Endodermal cell (in vitro differentiated cells): ENCODE data around the gene LZTS2. TPM values are rescaled to one million over a fixed set of nuclear protein-coding genes. Genes with fewer than 3 reads are reported as not detected.

ENCODE experiments used
- DNase-seq: peaks from one replicate; pipeline ENCODE4 v3.0.0-alpha.2; 2017
- H3K27ac ChIP-seq: 2 replicates; pipeline ENCODE4 v1.5.1; 2013; ENCODE audit warnings: mild to moderate bottlenecking, low read depth, low read length, moderate library complexity
- H3K27me3 ChIP-seq: 2 replicates; pipeline ENCODE4 v1.6.1; 2013; ENCODE audit warnings: mild to moderate bottlenecking, low read length, moderate library complexity; ENCODE audit not compliant: insufficient read depth, control insufficient read depth, poor library complexity, severe bottlenecking
- H3K36me3 ChIP-seq: 2 replicates; pipeline ENCODE4 v1.7.0; 2013; ENCODE audit warnings: mild to moderate bottlenecking, low read length, moderate library complexity; ENCODE audit not compliant: control insufficient read depth, insufficient read depth
- H3K4me1 ChIP-seq: one replicate; pipeline ENCODE4 v1.7.0; 2013; ENCODE audit warnings: low read length; ENCODE audit not compliant: control insufficient read depth, insufficient read depth
- H3K4me3 ChIP-seq: 2 replicates; pipeline ENCODE4 v1.5.1; 2013; ENCODE audit warnings: mild to moderate bottlenecking, low read length, moderate library complexity
- H3K9ac ChIP-seq: 2 replicates; pipeline ENCODE4 v1.6.1; 2013; ENCODE audit warnings: mild to moderate bottlenecking, low read length, moderate library complexity; ENCODE audit not compliant: poor library complexity, severe bottlenecking; ENCODE audit errors: extremely low read depth
- H3K9me3 ChIP-seq: 2 replicates; pipeline ENCODE4 v1.6.1; 2013; ENCODE audit warnings: mild to moderate bottlenecking, low read length, moderate library complexity; ENCODE audit not compliant: control insufficient read depth
- H3K27ac Mint-ChIP-seq: 2 replicates; pipeline ENCODE4 v1.8.0; 2020; ENCODE audit warnings: mixed read lengths
- H3K27me3 Mint-ChIP-seq: 2 replicates; pipeline ENCODE4 v1.8.0; 2021; ENCODE audit warnings: mild to moderate bottlenecking, mixed read lengths; ENCODE audit not compliant: insufficient read depth
- H3K36me3 Mint-ChIP-seq: 2 replicates; pipeline ENCODE4 v1.8.0; 2020; ENCODE audit warnings: low read depth, mixed read lengths
- H3K4me1 Mint-ChIP-seq: 2 replicates; pipeline ENCODE4 v1.8.0; 2020; ENCODE audit warnings: mixed read lengths
- H3K4me3 Mint-ChIP-seq: 2 replicates; pipeline ENCODE4 v1.8.0; 2020; ENCODE audit warnings: mild to moderate bottlenecking, moderate library complexity, mixed read lengths
- H3K9me3 Mint-ChIP-seq: 2 replicates; pipeline ENCODE4 v1.8.0; 2020; ENCODE audit warnings: mild to moderate bottlenecking, mixed read lengths
- CTCF ChIP-seq: fragments of 200-600 bp; sonication (generic); conservative IDR thresholded peaks from 2 replicates; pipeline ENCODE4 v1.5.0; 2021; ENCODE audit warnings: antibody characterized with exemption, mild to moderate bottlenecking
- WGBS, 2 experiments: methylation state at CpG; one replicate each; pipeline versions ENCODE4 v1.1.5 to v1.1.7; 2013; ENCODE audit warnings: missing lambda C conversion rate in 2 of 2, mixed read lengths in 1 of 2; ENCODE audit not compliant: insufficient coverage in 1 of 2, insufficient read length in 1 of 2; 5-methylcytosine and 5-hydroxymethylcytosine counted together
- total RNA-seq, 2 donors: library from RNA; stranded (reverse); fragmentation: NEBNext Ultra II Directional in 1 of 2; extraction: Animal tissue kit (Norgen Biotek cat#: 25700) in 1 of 2; gene quantifications; 2 replicates in 1 of 2; 3 replicates in 1 of 2; pipeline ENCODE4 v1.2.1, GENCODE V29; 2021

The LZTS2 gene
- total RNA-seq, 2 donors from 2014 or later, result 76.8 to 85.9 TPM

- H3K4me3 ChIP-seq, result peak overlapping the region; percentile 88
- H3K4me3 Mint-ChIP-seq, result peak overlapping the region; percentile 67
- H3K27me3 ChIP-seq, result no peaks in the 10 kb centered on the region
- TF ChIP-seq CTCF, result no peak
- peak; percentile 89 for DNase-seq
- H3K36me3 Mint-ChIP-seq, result peaks cover 12% of the 10 kb centered on the region
- H3K4me1 Mint-ChIP-seq, result peaks cover 39% of the 10 kb centered on the region
- H3K9me3 ChIP-seq, result no peaks in the 10 kb centered on the region
- no peaks in the 10 kb centered on the region for H3K27me3 Mint-ChIP-seq
- 12 to 19% methylated on average over 10 to 25 of the region's 25 CpGs for WGBS, 2 experiments
- H3K36me3 ChIP-seq, result peaks cover 25% of the 10 kb centered on the region
- H3K27ac Mint-ChIP-seq, result peak overlapping the region; percentile 91
- H3K4me1 ChIP-seq, result peaks cover 3% of the 10 kb centered on the region
- peak overlapping the region; percentile 97 for H3K27ac ChIP-seq
- no peaks in the 10 kb centered on the region for H3K9me3 Mint-ChIP-seq
- H3K9ac ChIP-seq, result peak overlapping the region; percentile 78
These were observed 1.2 kb upstream of the LZTS2 start for GRCh38 chr10:100998183-100998990.

- Mint-ChIP-seq H3K4me1 (peaks cover 37% of the 10 kb centered on the region), H3K4me3 (peak overlapping the region; percentile 67), H3K27me3 (no peaks in the 10 kb centered on the region), H3K27ac (peak overlapping the region; percentile 91), H3K36me3 (peaks cover 12% of the 10 kb centered on the region), H3K9me3 (no peaks in the 10 kb centered on the region)
- Histone ChIP-seq H3K27me3 (no peaks in the 10 kb centered on the region), H3K27ac (peak overlapping the region; percentile 97), H3K4me1 (peaks cover 3% of the 10 kb centered on the region), H3K9me3 (no peaks in the 10 kb centered on the region), H3K36me3 (peaks cover 25% of the 10 kb centered on the region), H3K4me3 (peak overlapping the region; percentile 88), H3K9ac (peak overlapping the region; percentile 78)
- DNase-seq, result peak; percentile 92
- peak; percentile 95 for TF ChIP-seq CTCF
- WGBS, 2 experiments, result 1 to 16% methylated on average over 9 to 83 of the region's 83 CpGs
These were observed 442 bp upstream of the LZTS2 start for GRCh38 chr10:100998991-100999741.

- WGBS, 2 experiments, result 9 to 16% methylated on average over 7 to 19 of the region's 19 CpGs
- H3K9me3 Mint-ChIP-seq, result no peaks in the 10 kb centered on the region
- Histone ChIP-seq H3K4me1 (peaks cover 3% of the 10 kb centered on the region), H3K27me3 (no peaks in the 10 kb centered on the region), H3K36me3 (peaks cover 29% of the 10 kb centered on the region), H3K4me3 (peak overlapping the region; percentile 95), H3K27ac (peak overlapping the region; percentile 71), H3K9ac (peak overlapping the region; percentile 77), H3K9me3 (no peaks in the 10 kb centered on the region)
- H3K36me3 Mint-ChIP-seq, result peaks cover 16% of the 10 kb centered on the region
- peak; percentile 77 for DNase-seq
- peak overlapping the region; percentile 67 for H3K4me3 Mint-ChIP-seq
- TF ChIP-seq CTCF, result no peak
- H3K27ac Mint-ChIP-seq, result peak overlapping the region; percentile 93
- no peaks in the 10 kb centered on the region for H3K27me3 Mint-ChIP-seq
- H3K4me1 Mint-ChIP-seq, result peaks cover 25% of the 10 kb centered on the region
These were observed 713 bp downstream of the LZTS2 start for GRCh38 chr10:101000127-101000914.
